HEK293 (cell line): ENCODE measurements around the gene TTBK1.

ENCODE experiments used
- BCL11A ChIP-seq: fragments of 450-650 bp; formaldehyde crosslinking; IDR thresholded peaks from 2 replicates; pipeline ENCODE4 v1.5.1; 2016; ENCODE audit warnings: low read depth, missing biosample characterization, missing genetic modification characterization
- HOXD13 ChIP-seq: sonication (generic); formaldehyde crosslinking; IDR thresholded peaks from 2 replicates; pipeline ENCODE4 v1.8.0; 2022; ENCODE audit warnings: missing genetic modification reagents, borderline replicate concordance
- MEIS1 ChIP-seq: sonication (generic); formaldehyde crosslinking; IDR thresholded peaks from 2 replicates; pipeline ENCODE4 v1.8.1; 2022; ENCODE audit warnings: missing genetic modification reagents, mild to moderate bottlenecking, borderline replicate concordance
- REPIN1 ChIP-seq: fragments of 450-650 bp; formaldehyde crosslinking; IDR thresholded peaks from 2 replicates; pipeline ENCODE4 v1.5.1; 2017; ENCODE audit warnings: missing biosample characterization, missing genetic modification characterization, low read depth
- SCRT2 ChIP-seq: fragments of 450-650 bp; formaldehyde crosslinking; IDR thresholded peaks from 2 replicates; pipeline ENCODE4 v1.5.1; 2016; ENCODE audit warnings: missing biosample characterization, missing genetic modification characterization
- TCF7L2 ChIP-seq: IDR thresholded peaks from 2 replicates; pipeline ENCODE4 v1.6.1; 2011; ENCODE audit warnings: low read depth, mild to moderate bottlenecking, inconsistent platforms, low read length, moderate library complexity, borderline replicate concordance
- ZNF157 ChIP-seq: fragments of 450-650 bp; formaldehyde crosslinking; IDR thresholded peaks from 2 replicates; pipeline ENCODE4 v1.5.1; 2016; ENCODE audit warnings: missing biosample characterization, missing genetic modification characterization
- ZNF19 ChIP-seq: fragments of 450-650 bp; formaldehyde crosslinking; IDR thresholded peaks from 2 replicates; pipeline ENCODE4; 2016; ENCODE audit warnings: missing biosample characterization, missing genetic modification characterization, low read depth
- ZNF302 ChIP-seq: fragments of 450-650 bp; formaldehyde crosslinking; IDR thresholded peaks from 2 replicates; pipeline ENCODE4 v1.5.1; 2016; ENCODE audit warnings: missing biosample characterization, missing genetic modification characterization, low read depth
- ZNF416 ChIP-seq: fragments of 450-650 bp; formaldehyde crosslinking; IDR thresholded peaks from 2 replicates; pipeline ENCODE4 v1.5.1; 2016; ENCODE audit warnings: missing biosample characterization, missing genetic modification characterization
- ZNF423 ChIP-seq: fragments of 450-650 bp; formaldehyde crosslinking; IDR thresholded peaks from 2 replicates; pipeline ENCODE4 v1.5.1; 2016; ENCODE audit warnings: missing biosample characterization, missing genetic modification characterization
- ZNF449 ChIP-seq: fragments of 450-650 bp; formaldehyde crosslinking; IDR thresholded peaks from 2 replicates; pipeline ENCODE4 v1.5.1; 2017; ENCODE audit warnings: missing biosample characterization, mild to moderate bottlenecking, missing genetic modification characterization, moderate library complexity
- ZNF555 ChIP-seq: fragments of 450-650 bp; formaldehyde crosslinking; conservative IDR thresholded peaks from 2 replicates; pipeline ENCODE4 v1.5.1; 2017; ENCODE audit warnings: missing biosample characterization, mild to moderate bottlenecking, missing genetic modification characterization, inconsistent platforms
- ZSCAN23 ChIP-seq: fragments of 450-650 bp; formaldehyde crosslinking; IDR thresholded peaks from 2 replicates; pipeline ENCODE4 v1.5.1; 2016; ENCODE audit warnings: missing biosample characterization, missing genetic modification characterization
- TF ChIP-seq, protein P1 (sequence below): fragments of 450-650 bp; formaldehyde crosslinking; IDR thresholded peaks from 2 replicates; pipeline ENCODE4 v1.5.1; 2017; ENCODE audit warnings: missing biosample characterization, missing genetic modification characterization
- TF ChIP-seq, protein P2 (sequence below): fragments of 450-650 bp; IDR thresholded peaks from 2 replicates; pipeline ENCODE4 v1.5.1; 2018; ENCODE audit warnings: missing biosample characterization, missing genetic modification characterization
- TF ChIP-seq, protein P3 (sequence below): fragments of 450-650 bp; formaldehyde crosslinking; IDR thresholded peaks from 2 replicates; pipeline ENCODE4 v1.5.1; 2016; ENCODE audit warnings: missing biosample characterization, missing genetic modification characterization
- TF ChIP-seq, protein P4 (sequence below): fragments of 450-650 bp; formaldehyde crosslinking; conservative IDR thresholded peaks from 2 replicates; pipeline ENCODE4 v1.5.1; 2016; ENCODE audit warnings: low read depth, missing biosample characterization, missing genetic modification characterization

The TTBK1 gene

DNA sequence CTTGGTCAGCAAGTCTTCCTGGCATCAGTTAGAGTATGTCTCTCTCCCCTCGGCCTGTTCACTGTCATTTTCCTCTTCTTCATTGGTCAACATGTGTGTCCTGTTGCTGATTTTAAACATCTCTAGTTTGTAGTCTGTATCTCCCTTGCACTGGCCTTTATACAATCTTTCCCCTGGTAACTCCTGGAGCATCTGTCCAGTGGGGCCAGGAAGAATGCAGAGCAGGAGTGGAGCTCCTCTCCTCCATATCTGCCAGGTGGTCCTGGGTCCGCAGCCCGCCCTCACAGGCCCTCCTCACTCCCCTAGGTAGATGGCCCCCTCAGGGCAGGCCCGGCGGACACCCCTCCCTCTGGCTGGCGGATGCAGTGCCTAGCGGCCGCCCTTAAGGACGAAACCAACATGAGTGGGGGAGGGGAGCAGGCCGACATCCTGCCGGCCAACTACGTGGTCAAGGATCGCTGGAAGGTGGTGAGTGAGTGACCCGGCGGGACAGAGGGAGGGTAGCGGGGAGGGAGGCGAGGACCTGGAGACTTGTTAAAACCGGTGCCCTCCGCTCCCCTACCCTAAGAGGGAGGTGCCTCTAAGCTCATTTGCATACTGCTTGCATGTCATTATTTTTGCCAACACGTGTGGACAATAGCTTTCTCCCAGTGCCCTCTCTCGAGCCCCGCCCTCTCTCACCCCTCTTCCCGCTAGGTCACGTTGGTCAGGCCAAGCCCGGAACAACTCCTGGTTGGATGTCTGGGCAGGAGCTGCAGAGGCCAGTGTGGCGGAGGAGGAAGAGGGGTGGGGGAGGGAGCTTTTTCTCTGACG, 3.2 kb downstream of the TTBK1 start (continued):
- TF ChIP-seq, protein P1, sequence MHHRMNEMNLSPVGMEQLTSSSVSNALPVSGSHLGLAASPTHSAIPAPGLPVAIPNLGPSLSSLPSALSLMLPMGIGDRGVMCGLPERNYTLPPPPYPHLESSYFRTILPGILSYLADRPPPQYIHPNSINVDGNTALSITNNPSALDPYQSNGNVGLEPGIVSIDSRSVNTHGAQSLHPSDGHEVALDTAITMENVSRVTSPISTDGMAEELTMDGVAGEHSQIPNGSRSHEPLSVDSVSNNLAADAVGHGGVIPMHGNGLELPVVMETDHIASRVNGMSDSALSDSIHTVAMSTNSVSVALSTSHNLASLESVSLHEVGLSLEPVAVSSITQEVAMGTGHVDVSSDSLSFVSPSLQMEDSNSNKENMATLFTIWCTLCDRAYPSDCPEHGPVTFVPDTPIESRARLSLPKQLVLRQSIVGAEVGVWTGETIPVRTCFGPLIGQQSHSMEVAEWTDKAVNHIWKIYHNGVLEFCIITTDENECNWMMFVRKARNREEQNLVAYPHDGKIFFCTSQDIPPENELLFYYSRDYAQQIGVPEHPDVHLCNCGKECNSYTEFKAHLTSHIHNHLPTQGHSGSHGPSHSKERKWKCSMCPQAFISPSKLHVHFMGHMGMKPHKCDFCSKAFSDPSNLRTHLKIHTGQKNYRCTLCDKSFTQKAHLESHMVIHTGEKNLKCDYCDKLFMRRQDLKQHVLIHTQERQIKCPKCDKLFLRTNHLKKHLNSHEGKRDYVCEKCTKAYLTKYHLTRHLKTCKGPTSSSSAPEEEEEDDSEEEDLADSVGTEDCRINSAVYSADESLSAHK = no peak; the same call in 1 of the 2 replicates
- TF ChIP-seq MEIS1 (CRISPR knock-in tag) = no peak
- TF ChIP-seq REPIN1 (tag by site-specific recombination) = no peak
- TF ChIP-seq ZSCAN23 (tag by site-specific recombination) = no peak
- TF ChIP-seq, protein P2, sequence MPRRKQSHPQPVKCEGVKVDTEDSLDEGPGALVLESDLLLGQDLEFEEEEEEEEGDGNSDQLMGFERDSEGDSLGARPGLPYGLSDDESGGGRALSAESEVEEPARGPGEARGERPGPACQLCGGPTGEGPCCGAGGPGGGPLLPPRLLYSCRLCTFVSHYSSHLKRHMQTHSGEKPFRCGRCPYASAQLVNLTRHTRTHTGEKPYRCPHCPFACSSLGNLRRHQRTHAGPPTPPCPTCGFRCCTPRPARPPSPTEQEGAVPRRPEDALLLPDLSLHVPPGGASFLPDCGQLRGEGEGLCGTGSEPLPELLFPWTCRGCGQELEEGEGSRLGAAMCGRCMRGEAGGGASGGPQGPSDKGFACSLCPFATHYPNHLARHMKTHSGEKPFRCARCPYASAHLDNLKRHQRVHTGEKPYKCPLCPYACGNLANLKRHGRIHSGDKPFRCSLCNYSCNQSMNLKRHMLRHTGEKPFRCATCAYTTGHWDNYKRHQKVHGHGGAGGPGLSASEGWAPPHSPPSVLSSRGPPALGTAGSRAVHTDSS (tag by site-specific recombination) = peak; percentile 28; the same call in 1 of the 2 replicates
- TF ChIP-seq, protein P3, sequence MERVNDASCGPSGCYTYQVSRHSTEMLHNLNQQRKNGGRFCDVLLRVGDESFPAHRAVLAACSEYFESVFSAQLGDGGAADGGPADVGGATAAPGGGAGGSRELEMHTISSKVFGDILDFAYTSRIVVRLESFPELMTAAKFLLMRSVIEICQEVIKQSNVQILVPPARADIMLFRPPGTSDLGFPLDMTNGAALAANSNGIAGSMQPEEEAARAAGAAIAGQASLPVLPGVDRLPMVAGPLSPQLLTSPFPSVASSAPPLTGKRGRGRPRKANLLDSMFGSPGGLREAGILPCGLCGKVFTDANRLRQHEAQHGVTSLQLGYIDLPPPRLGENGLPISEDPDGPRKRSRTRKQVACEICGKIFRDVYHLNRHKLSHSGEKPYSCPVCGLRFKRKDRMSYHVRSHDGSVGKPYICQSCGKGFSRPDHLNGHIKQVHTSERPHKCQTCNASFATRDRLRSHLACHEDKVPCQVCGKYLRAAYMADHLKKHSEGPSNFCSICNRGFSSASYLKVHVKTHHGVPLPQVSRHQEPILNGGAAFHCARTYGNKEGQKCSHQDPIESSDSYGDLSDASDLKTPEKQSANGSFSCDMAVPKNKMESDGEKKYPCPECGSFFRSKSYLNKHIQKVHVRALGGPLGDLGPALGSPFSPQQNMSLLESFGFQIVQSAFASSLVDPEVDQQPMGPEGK (tag by site-specific recombination) = 0 out of 2 replicates have a peak, but pooled peaks have one; percentile 10
- TF ChIP-seq ZNF416 (tag by site-specific recombination) = no peak
- peak; percentile 87; the same call in 1 of the 2 replicates for TF ChIP-seq ZNF449 (tag by site-specific recombination)
- TF ChIP-seq ZNF302 (tag by site-specific recombination) = no peak
- TF ChIP-seq HOXD13 (CRISPR knock-in tag) = no peak
- TF ChIP-seq, protein P4, sequence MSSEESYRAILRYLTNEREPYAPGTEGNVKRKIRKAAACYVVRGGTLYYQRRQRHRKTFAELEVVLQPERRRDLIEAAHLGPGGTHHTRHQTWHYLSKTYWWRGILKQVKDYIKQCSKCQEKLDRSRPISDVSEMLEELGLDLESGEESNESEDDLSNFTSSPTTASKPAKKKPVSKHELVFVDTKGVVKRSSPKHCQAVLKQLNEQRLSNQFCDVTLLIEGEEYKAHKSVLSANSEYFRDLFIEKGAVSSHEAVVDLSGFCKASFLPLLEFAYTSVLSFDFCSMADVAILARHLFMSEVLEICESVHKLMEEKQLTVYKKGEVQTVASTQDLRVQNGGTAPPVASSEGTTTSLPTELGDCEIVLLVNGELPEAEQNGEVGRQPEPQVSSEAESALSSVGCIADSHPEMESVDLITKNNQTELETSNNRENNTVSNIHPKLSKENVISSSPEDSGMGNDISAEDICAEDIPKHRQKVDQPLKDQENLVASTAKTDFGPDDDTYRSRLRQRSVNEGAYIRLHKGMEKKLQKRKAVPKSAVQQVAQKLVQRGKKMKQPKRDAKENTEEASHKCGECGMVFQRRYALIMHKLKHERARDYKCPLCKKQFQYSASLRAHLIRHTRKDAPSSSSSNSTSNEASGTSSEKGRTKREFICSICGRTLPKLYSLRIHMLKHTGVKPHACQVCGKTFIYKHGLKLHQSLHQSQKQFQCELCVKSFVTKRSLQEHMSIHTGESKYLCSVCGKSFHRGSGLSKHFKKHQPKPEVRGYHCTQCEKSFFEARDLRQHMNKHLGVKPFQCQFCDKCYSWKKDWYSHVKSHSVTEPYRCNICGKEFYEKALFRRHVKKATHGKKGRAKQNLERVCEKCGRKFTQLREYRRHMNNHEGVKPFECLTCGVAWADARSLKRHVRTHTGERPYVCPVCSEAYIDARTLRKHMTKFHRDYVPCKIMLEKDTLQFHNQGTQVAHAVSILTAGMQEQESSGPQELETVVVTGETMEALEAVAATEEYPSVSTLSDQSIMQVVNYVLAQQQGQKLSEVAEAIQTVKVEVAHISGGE (tag by site-specific recombination) = peak; percentile 96; the same call in 1 of the 2 replicates
- TF ChIP-seq SCRT2 (tag by site-specific recombination) = no peak
- TF ChIP-seq ZNF423 (tag by site-specific recombination) = no peak
- TF ChIP-seq ZNF19 (tag by site-specific recombination) = no peak
- TF ChIP-seq ZNF157 = no peak
- TF ChIP-seq ZNF555 (tag by site-specific recombination) = no peak
- no peak for TF ChIP-seq TCF7L2
- no peak for TF ChIP-seq BCL11A
- TF ChIP-seq, all 188 proteins: peak for 8
